ENCODE results near the gene TCP11. TPM values are rescaled to one million over a fixed set of nuclear protein-coding genes. Genes with fewer than 3 reads are reported as not detected.

TCP11 gene
- total and polyA plus RNA-seq, 2 of the 13 experiments (the other 11 are each of a cell fraction or from before 2014, with no cell fraction given) = 0.04 TPM; not detected in 1

DNA sequence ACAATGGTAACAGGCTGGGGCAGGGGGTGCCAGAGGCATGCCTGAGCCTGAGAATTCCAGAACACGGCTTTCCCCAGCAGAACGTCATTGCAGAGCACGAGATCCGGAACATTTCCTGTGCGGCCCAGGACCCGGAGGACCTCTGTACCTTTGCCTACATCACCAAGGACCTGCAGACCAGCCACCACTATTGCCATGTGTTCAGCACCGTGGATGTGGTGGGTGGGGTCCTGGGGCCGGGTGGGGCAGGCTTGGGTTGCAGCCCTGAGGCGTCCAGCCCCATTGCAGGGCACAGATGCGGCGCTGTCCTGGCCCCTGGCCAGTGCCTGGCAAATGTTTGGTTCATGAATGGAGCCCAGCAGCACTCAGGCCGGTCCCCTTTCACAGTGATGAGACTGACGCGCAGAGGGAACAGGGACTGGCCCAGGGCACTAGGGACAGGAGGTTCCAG is 57.1 kb downstream of the TCP11 start (continued):
- TF ChIP-seq DMTF1 (CRISPR knock-in tag; IDR thresholded peaks at IDR 0.05) (no peak), KDM2A (CRISPR knock-in tag; IDR thresholded peaks at IDR 0.05; ENCODE audit: borderline replicate concordance, low read depth) (no peak), ZNF703 (CRISPR knock-in tag; IDR thresholded peaks at IDR 0.05; ENCODE audit: borderline replicate concordance) (no peak), MYNN (CRISPR knock-in tag; IDR thresholded peaks at IDR 0.05; ENCODE audit: low read depth) (no peak), ZFAT (CRISPR knock-in tag; conservative IDR thresholded peaks at IDR 0.05) (no peak), ZSCAN29 (CRISPR knock-in tag; conservative IDR thresholded peaks at IDR 0.05) (no peak)
- TF ChIP-seq, protein P1, sequence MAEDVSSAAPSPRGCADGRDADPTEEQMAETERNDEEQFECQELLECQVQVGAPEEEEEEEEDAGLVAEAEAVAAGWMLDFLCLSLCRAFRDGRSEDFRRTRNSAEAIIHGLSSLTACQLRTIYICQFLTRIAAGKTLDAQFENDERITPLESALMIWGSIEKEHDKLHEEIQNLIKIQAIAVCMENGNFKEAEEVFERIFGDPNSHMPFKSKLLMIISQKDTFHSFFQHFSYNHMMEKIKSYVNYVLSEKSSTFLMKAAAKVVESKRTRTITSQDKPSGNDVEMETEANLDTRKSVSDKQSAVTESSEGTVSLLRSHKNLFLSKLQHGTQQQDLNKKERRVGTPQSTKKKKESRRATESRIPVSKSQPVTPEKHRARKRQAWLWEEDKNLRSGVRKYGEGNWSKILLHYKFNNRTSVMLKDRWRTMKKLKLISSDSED (CRISPR knock-in tag; IDR thresholded peaks at IDR 0.05) = no peak

- no peaks in the 10 kb centered on the region for H3K79me2 ChIP-seq (ENCODE audit: insufficient read depth, low read length)
- in situ Hi-C loops (cut with HindIII; ENCODE audit: extremely low pct_ligation_motif_present, low pct_unique_long_range_greater_than_20kb) = no loop called here
- no peak overlapping the region for H3K4me2 ChIP-seq (ENCODE audit: low read depth, low read length)
- H3K36me3 ChIP-seq (replicated peaks in 1 of 2; ENCODE audit: control insufficient read depth in 1 of 2, insufficient read depth in 2 of 2, low read length in 2 of 2) = peaks cover 25 to 39% of the 10 kb centered on the region in 2 experiments
- ATAC-seq = no peak
- TF ChIP-seq FOSL2 (CRISPR knock-in tag; IDR thresholded peaks at IDR 0.05) (no peak), ATRX (CRISPR knock-in tag; IDR thresholded peaks at IDR 0.05; ENCODE audit: borderline replicate concordance) (no peak), POLR2G (IDR thresholded peaks at IDR 0.05; ENCODE audit: low read depth, low read length) (no peak), DR1 (CRISPR knock-in tag; IDR thresholded peaks at IDR 0.05) (no peak), PRMT3 (CRISPR knock-in tag; IDR thresholded peaks at IDR 0.05; ENCODE audit: borderline replicate concordance, low read depth) (no peak)
- FAIRE-seq = no peak
- no peaks in the 10 kb centered on the region for H3K4me1 ChIP-seq (ENCODE audit: insufficient read depth, low read length)
- DNase-seq (ENCODE audit: low spot score) = no peak
- no peak overlapping the region for H3K4me3 ChIP-seq (replicated peaks in 1 of 3; ENCODE audit: insufficient read depth in 1 of 3, low read depth in 2 of 3, low read length in 3 of 3)
- H3K27ac ChIP-seq (ENCODE audit: extremely low read length, insufficient read depth, low read length) = no peak overlapping the region
- H4K20me1 ChIP-seq (ENCODE audit: insufficient read depth, low read length) = no peaks in the 10 kb centered on the region
- 96% methylated on average over 9 of the region's 9 CpGs for WGBS (ENCODE audit: low lambda C conversion rate)
- no peaks in the 10 kb centered on the region for H3K27me3 ChIP-seq (ENCODE audit: control insufficient read depth in 1 of 2, insufficient read depth in 2 of 2, low read length in 2 of 2)
- CTCF ChIA-PET (ENCODE audit: low intra/inter-chr PET ratio, low total read pairs) = no interaction called here
- no TSS peak for BruUV-seq (replicated peaks)
- H3K9ac ChIP-seq (ENCODE audit: insufficient read depth, low read depth, low read length) = no peak overlapping the region
- intact Hi-C loops (cut with micrococcal nuclease; ENCODE audit: unreplicated experiment) = no loop called here
- H3K9me3 ChIP-seq (ENCODE audit: low read length) = no peaks in the 10 kb centered on the region
- no peak overlapping the region for H2AFZ ChIP-seq (ENCODE audit: low read length)
- POLR2A ChIA-PET = no interaction called here
These were observed 57.6 kb downstream of the TCP11 start for GRCh38 chr6:35083507-35083906.

Data from HepG2 (cell line).